Measurements from ENCODE around the gene TUBB4B. TPM values are rescaled to one million over a fixed set of nuclear protein-coding genes. Genes with fewer than 3 reads are reported as not detected.

TUBB4B gene
- polyA plus RNA-seq, 2 of the 4 experiments (the other 2 are of a cell fraction): 256 to 671 TPM

DNA sequence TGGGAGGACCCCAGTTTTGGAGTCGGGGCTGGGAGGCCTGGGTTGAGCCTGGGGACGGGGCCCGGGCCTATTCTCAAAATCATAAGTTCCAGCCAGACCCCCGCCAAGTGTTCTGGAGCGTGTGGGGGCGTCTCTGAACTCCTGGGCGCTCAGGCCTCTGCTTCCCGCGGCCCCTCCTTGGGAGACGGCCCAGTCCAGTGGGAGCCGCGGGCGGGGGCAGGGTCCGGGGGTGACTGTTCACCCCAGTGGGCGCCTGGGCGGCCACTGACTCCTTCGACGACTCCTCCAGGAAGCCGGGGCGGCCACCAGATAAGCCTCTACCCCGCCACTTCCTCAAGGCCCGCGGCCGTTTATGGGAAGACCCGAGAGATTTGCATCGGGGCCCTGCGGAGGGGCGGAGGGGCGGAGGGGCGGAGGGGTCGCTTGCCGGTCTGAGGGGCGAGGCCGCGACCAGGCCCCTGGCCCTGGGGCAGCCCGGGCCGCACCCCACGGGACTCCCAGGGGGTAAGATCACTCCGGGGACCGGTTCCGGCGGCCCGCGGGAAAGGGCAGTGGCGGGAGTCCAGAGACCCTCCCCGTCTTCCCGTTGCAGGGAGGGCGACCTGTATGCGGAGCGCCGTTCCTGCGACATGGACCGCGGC, 37.1 kb downstream of the TUBB4B start:
- WGBS (ENCODE audit: missing lambda C conversion rate): 46% methylated on average over 27 of the region's 54 CpGs
- POLR2A ChIA-PET: interaction anchor here (1.4 to 2.2 kb wide), 3 partner anchors 23 to 181 kb away, joined by 4 to 29 read pairs (median 13); partner anchors contain the start of genes NRARP and TUBB4B
- H3K27ac ChIP-seq: peak overlapping the region; percentile 94 to 96
- H3K9me3 ChIP-seq: no peaks in the 10 kb centered on the region
- TF ChIP-seq JUNB (IDR thresholded peaks at IDR 0.05) (no peak), MYC (IDR thresholded peaks at IDR 0.05; ENCODE audit: borderline replicate concordance, low read length) (no peak), POLR2AphosphoS2 (conservative IDR thresholded peaks at IDR 0.05; ENCODE audit: low read length) (no peak), KDM1A (IDR thresholded peaks at IDR 0.05; ENCODE audit: low read depth) (no peak), CEBPB (IDR thresholded peaks at IDR 0.05) (no peak), RARB (CRISPR knock-in tag; IDR thresholded peaks at IDR 0.05) (no peak), NR3C1 (IDR thresholded peaks at IDR 0.05) (no peak), CBX8 (IDR thresholded peaks at IDR 0.05) (no peak), HEYL (CRISPR knock-in tag; IDR thresholded peaks at IDR 0.05) (no peak), SMC3 (IDR thresholded peaks at IDR 0.05) (no peak), NPAS2 (CRISPR knock-in tag; IDR thresholded peaks at IDR 0.05; ENCODE audit: borderline replicate concordance) (no peak)
- peak overlapping the region; percentile 72 for H3K4me3 ChIP-seq
- CTCF ChIA-PET: interaction anchor here (0.7 to 2.8 kb wide), 16 partner anchors 9 to 280 kb away, joined by 3 to 16 read pairs (median 4); partner anchors contain the start of genes EXD3, NOXA1, NRARP and RNF224
- peak in 1 of 2 experiments; percentile 1; a peak in 3 of 6 replicates for ATAC-seq
- H3K4me2 ChIP-seq: peak overlapping the region; percentile 97
- no peak for DNase-seq (ENCODE audit: low read depth in 1 of 2, low spot score in 1 of 2)
- no peak for FAIRE-seq
- peaks cover 35% of the 10 kb centered on the region for H3K4me1 ChIP-seq

DNA sequence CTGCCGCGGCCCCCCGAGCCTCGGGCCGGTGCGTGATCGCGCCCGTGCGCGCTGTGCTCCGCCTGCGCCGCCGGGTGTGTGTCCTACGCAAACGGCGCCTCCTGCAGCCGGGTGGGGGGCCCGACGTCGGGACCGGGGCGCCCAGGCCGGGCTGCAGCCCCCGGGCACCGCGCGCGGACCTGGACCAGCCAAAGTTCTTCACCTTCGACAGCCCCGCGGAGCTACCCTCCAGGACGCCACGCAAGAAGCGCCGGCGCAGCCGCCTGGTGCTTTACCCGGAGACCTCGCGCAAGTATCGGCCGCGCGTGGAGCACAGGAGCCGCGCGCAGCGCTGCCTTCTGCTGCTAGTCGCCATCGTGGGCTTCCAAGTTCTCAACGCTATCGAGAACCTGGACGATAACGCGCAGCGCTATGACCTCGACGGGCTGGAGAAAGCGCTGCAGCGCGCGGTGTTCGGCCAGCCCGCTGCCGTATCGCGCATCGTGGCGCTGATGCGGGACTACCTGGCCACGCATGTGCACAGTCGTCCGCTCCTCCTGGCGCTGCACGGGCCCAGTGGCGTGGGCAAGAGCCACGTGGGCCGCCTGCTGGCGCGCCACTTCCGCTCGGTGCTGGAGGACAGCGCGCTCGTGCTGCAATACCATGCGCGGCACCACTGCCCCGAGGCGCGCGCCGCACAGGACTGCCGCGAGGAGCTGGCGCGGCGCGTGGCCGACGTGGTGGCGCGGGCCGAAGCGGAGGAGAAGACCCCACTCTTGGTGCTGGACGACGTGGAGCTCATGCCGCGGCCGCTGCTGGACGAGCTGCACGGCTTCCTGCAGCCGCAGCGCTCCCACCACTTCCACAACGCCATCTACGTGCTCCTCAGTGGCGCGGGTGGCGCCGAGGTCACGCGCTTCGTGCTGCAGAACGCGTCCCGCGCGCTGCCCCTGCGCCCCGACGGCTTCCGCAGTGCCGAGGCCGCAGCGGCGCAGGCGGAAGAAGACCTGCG, 37.9 kb downstream of the TUBB4B start:
- no peak for FAIRE-seq
- Histone ChIP-seq H3K27ac (peak overlapping the region; percentile 94 to 96; a peak in 5 of 6 replicates), H3K4me1 (peaks cover 35% of the 10 kb centered on the region), H3K4me3 (peak overlapping the region; percentile 72), H3K9me3 (no peaks in the 10 kb centered on the region), H3K4me2 (peak overlapping the region; percentile 97)
- 96% methylated on average over 138 of the region's 139 CpGs for WGBS (ENCODE audit: missing lambda C conversion rate)
- ChIA-PET POLR2A (interaction anchor here (1.4 kb wide), 1 partner anchor 38 kb away, joined by 4 read pairs; the partner anchor contains the start of gene TUBB4B), CTCF (interaction anchor here (1.0 to 2.5 kb wide), 7 partner anchors 11 to 274 kb away, joined by 3 to 9 read pairs (median 3); partner anchors contain the start of gene NRARP)
- TF ChIP-seq CBX8 (IDR thresholded peaks at IDR 0.05) (no peak), FOSB (CRISPR knock-in tag; IDR thresholded peaks at IDR 0.05) (no peak), HOXB13 (CRISPR knock-in tag; IDR thresholded peaks at IDR 0.05; ENCODE audit: low read depth) (no peak), ZC3H11A (IDR thresholded peaks at IDR 0.05) (no peak), NR3C1 (IDR thresholded peaks at IDR 0.05) (no peak), RFX5 (IDR thresholded peaks at IDR 0.05) (no peak), EHF (CRISPR knock-in tag; IDR thresholded peaks at IDR 0.05) (no peak), CBX2 (IDR thresholded peaks at IDR 0.05; ENCODE audit: borderline replicate concordance, low read depth) (no peak), BHLHE40 (IDR thresholded peaks at IDR 0.05; ENCODE audit: low read depth, low read length) (no peak), ZSCAN20 (CRISPR knock-in tag; IDR thresholded peaks at IDR 0.05) (no peak), RAD21 (conservative IDR thresholded peaks at IDR 0.05 in 1 of 2, IDR thresholded peaks at IDR 0.05 in 1 of 2) (no peak), SREBF2 (IDR thresholded peaks at IDR 0.05) (no peak)
- TF ChIP-seq, protein P1, sequence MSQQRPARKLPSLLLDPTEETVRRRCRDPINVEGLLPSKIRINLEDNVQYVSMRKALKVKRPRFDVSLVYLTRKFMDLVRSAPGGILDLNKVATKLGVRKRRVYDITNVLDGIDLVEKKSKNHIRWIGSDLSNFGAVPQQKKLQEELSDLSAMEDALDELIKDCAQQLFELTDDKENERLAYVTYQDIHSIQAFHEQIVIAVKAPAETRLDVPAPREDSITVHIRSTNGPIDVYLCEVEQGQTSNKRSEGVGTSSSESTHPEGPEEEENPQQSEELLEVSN (IDR thresholded peaks at IDR 0.05; ENCODE audit: borderline replicate concordance, low read depth): no peak
- no peak for DNase-seq (ENCODE audit: low read depth in 1 of 2, low spot score in 1 of 2)
- no peak for ATAC-seq

All from A549 (cell line).